Testis (tissue), 2 donors: ENCODE results near the gene FASN.

ENCODE experiments used
- POLR2A ChIP-seq: fragments of 450-650 bp; IDR thresholded peaks from one replicate; pipeline ENCODE4 v1.6.1; 2017; ENCODE audit warnings: antibody characterized with exemption, mild to moderate bottlenecking, moderate library complexity
- TF ChIP-seq, protein P1 (sequence below), 3 experiments: fragments of 450-650 bp in 2 of 3; fragments of 200-600 bp in 1 of 3; sonication (generic) in 1 of 3; IDR thresholded peaks; one replicate each; pipeline ENCODE4 v1.5.1; 2016 to 2019; ENCODE audit warnings: antibody characterized with exemption in 3 of 3, mild to moderate bottlenecking in 2 of 3, moderate library complexity in 1 of 3

DNA sequence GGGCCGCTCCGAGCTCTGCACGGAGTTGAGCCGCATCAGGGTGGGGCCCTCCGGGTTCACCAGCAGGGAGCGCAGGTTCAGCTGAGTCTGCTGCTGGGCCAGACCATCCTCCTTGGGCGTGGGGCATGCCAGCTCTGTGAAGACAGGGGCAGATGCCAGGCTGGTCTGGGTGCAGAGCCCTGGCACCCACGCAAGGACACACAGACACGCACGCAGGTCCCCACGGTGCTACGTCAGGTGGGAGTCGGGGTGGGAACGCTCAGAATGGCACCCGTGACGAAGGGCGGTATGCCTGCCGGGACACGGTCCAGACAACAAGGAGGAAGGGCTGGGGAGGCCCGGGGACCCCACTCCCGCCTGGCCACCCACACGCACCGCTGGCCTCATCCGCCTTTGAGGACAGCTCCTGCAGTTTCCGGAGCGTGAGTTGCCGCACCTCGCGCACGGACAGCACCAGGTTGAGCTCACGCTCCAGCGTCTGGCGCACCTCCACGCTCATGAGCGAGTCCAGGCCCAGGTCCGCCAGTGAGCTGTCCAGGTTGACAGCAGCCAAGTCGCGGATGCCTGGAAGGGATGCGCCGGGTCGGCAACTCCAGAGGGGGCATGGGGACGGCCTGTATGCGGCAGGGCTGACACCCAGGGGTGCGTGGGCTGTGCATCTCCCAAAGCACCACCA lies 17.1 kb downstream of the FASN start:
- TF ChIP-seq, protein P1, sequence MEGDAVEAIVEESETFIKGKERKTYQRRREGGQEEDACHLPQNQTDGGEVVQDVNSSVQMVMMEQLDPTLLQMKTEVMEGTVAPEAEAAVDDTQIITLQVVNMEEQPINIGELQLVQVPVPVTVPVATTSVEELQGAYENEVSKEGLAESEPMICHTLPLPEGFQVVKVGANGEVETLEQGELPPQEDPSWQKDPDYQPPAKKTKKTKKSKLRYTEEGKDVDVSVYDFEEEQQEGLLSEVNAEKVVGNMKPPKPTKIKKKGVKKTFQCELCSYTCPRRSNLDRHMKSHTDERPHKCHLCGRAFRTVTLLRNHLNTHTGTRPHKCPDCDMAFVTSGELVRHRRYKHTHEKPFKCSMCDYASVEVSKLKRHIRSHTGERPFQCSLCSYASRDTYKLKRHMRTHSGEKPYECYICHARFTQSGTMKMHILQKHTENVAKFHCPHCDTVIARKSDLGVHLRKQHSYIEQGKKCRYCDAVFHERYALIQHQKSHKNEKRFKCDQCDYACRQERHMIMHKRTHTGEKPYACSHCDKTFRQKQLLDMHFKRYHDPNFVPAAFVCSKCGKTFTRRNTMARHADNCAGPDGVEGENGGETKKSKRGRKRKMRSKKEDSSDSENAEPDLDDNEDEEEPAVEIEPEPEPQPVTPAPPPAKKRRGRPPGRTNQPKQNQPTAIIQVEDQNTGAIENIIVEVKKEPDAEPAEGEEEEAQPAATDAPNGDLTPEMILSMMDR (IDR thresholded peaks at IDR 0.05): no peak
- TF ChIP-seq POLR2A: no peak
